Fibroblast of lung (primary cell): ENCODE data around the gene ARFIP1. TPM values are rescaled to one million over a fixed set of nuclear protein-coding genes. Genes with fewer than 3 reads are reported as not detected.

Source experiments
- DNase-seq, 2 donors: peaks; one replicate each; pipeline versions ENCODE4 v3.0.0 to v3.0.0-alpha.2; 2010; ENCODE audit warnings: low read depth in 2 of 2
- H2AFZ ChIP-seq: 2 replicates; pipeline ENCODE4 v1.5.1; 2012; ENCODE audit warnings: low read length, control low read depth, inconsistent platforms
- H3K27ac ChIP-seq: 2 replicates; pipeline ENCODE4 v1.5.1; 2011; ENCODE audit warnings: low read length, control low read depth; ENCODE audit not compliant: insufficient read depth
- H3K27me3 ChIP-seq: 2 replicates; pipeline ENCODE4 v1.5.1; 2011; ENCODE audit warnings: mild to moderate bottlenecking, low read length; ENCODE audit not compliant: control insufficient read depth, insufficient read depth
- H3K36me3 ChIP-seq: 2 replicates; pipeline ENCODE4 v1.5.1; 2011; ENCODE audit warnings: low read length; ENCODE audit not compliant: control insufficient read depth, insufficient read depth
- H3K4me1 ChIP-seq: 2 replicates; pipeline ENCODE4 v1.5.1; 2011; ENCODE audit warnings: low read length; ENCODE audit not compliant: control insufficient read depth, insufficient read depth; ENCODE audit errors: extremely low read depth
- H3K4me2 ChIP-seq: 2 replicates; pipeline ENCODE4 v1.5.1; 2011; ENCODE audit warnings: low read length, control low read depth; ENCODE audit not compliant: insufficient read depth; ENCODE audit errors: extremely low read depth
- H3K4me3 ChIP-seq, 4 experiments: fragments of 200-600 bp in 1 of 4; sonication (generic) in 1 of 4; replicated peaks in 1 of 4; 2 replicates each; pipeline ENCODE4 v1.5.1; 2011 to 2016; ENCODE audit warnings: low read length in 4 of 4, low read depth in 3 of 4, mild to moderate bottlenecking in 3 of 4, control low read depth in 2 of 4, inconsistent platforms in 1 of 4, mixed read lengths in 1 of 4; ENCODE audit not compliant: insufficient read depth in 1 of 4; ENCODE audit errors: control extremely low read depth in 1 of 4
- H3K79me2 ChIP-seq: 2 replicates; pipeline ENCODE4 v1.5.1; 2012; ENCODE audit warnings: mild to moderate bottlenecking, low read length, inconsistent platforms; ENCODE audit not compliant: control insufficient read depth, insufficient read depth
- H3K9ac ChIP-seq: 2 replicates; pipeline ENCODE4 v1.5.1; 2011; ENCODE audit warnings: mild to moderate bottlenecking, low read length, control low read depth; ENCODE audit not compliant: insufficient read depth
- H3K9me3 ChIP-seq: 2 replicates; pipeline ENCODE4 v1.5.1; 2012; ENCODE audit warnings: low read depth, low read length; ENCODE audit not compliant: control insufficient read depth, insufficient read depth
- H4K20me1 ChIP-seq: 2 replicates; pipeline ENCODE4 v1.5.1; 2011; ENCODE audit warnings: low read length; ENCODE audit not compliant: control insufficient read depth, insufficient read depth; ENCODE audit errors: extremely low read depth
- CTCF ChIP-seq, 2 donors: IDR thresholded peaks in 1 of 2; conservative IDR thresholded peaks in 1 of 2; 1 replicate in 1 of 2; 2 replicates in 1 of 2; pipeline ENCODE4 v1.5.1; 2011 to 2012; ENCODE audit warnings: low read length in 2 of 2, control low read depth in 1 of 2, inconsistent platforms in 1 of 2, low read depth in 1 of 2, mild to moderate bottlenecking in 1 of 2
- EZH2 ChIP-seq: IDR thresholded peaks from 2 replicates; pipeline ENCODE4 v1.5.1; 2012; ENCODE audit warnings: low read length, control low read depth, mild to moderate bottlenecking; ENCODE audit errors: missing control alignments
- polyA plus RNA-seq, 2 donors: library from polyadenylated mRNA; depleted of rRNA in 1 of 2; stranded (reverse) in 1 of 2; unstranded in 1 of 2; fragments of >200 nt; gene quantifications; 2 replicates each; pipeline ENCODE4 v1.2.1, GENCODE V29; 2011 to 2012; ENCODE audit warnings: missing spikeins in 1 of 2
- total RNA-seq: library from RNA; depleted of rRNA; stranded (reverse); fragments of >200 nt; gene quantifications from 2 replicates; pipeline ENCODE4 v1.2.1, GENCODE V29; 2014

Gene ARFIP1
- total and polyA plus RNA-seq, 2 donors (not counting 1 experiment from before 2014, with no cell fraction given) = 35.6 to 40.8 TPM

- H4K20me1 ChIP-seq = no peaks in the 10 kb centered on the region
- no peak overlapping the region for H3K4me2 ChIP-seq
- no peak overlapping the region for H3K9ac ChIP-seq
- no peaks in the 10 kb centered on the region for H3K4me1 ChIP-seq
- H3K36me3 ChIP-seq = no peaks in the 10 kb centered on the region
- no peaks in the 10 kb centered on the region for H3K27me3 ChIP-seq
- peaks cover 10% of the 10 kb centered on the region for H3K79me2 ChIP-seq
- H3K27ac ChIP-seq = no peak overlapping the region
- DNase-seq = no peak
- H3K4me3 ChIP-seq = no peak overlapping the region
- TF ChIP-seq EZH2 (no peak), CTCF (conservative IDR thresholded peaks at IDR 0.05 in 1 of 2, IDR thresholded peaks at IDR 0.05 in 1 of 2; ENCODE audit: low read depth in 1 of 2, low read length in 2 of 2) (no peak)
- H3K9me3 ChIP-seq = no peaks in the 10 kb centered on the region
- H2AFZ ChIP-seq = no peak overlapping the region
These were observed 23.8 kb downstream of the ARFIP1 start for GRCh38 chr4:152803541-152803940.

- Histone ChIP-seq H3K4me3 (no peak overlapping the region), H3K27ac (no peak overlapping the region), H4K20me1 (no peaks in the 10 kb centered on the region), H3K27me3 (no peaks in the 10 kb centered on the region), H3K9ac (no peak overlapping the region), H2AFZ (no peak overlapping the region), H3K4me1 (no peaks in the 10 kb centered on the region), H3K36me3 (no peaks in the 10 kb centered on the region), H3K4me2 (no peak overlapping the region), H3K79me2 (peaks cover 9% of the 10 kb centered on the region), H3K9me3 (no peaks in the 10 kb centered on the region)
- DNase-seq = no peak
- no peak for TF ChIP-seq CTCF (conservative IDR thresholded peaks at IDR 0.05 in 1 of 2, IDR thresholded peaks at IDR 0.05 in 1 of 2; ENCODE audit: low read depth in 1 of 2, low read length in 2 of 2)
- TF ChIP-seq EZH2 = no peak
These were observed 25.4 kb downstream of the ARFIP1 start for GRCh38 chr4:152805071-152805650.

GRCh38 chr4:152805818-152806217 lies 26.1 kb downstream of the ARFIP1 start:
- Histone ChIP-seq H3K4me2 (no peak overlapping the region), H3K79me2 (peaks cover 10% of the 10 kb centered on the region), H3K9ac (no peak overlapping the region), H4K20me1 (no peaks in the 10 kb centered on the region), H3K27me3 (no peaks in the 10 kb centered on the region), H3K36me3 (no peaks in the 10 kb centered on the region), H3K27ac (no peak overlapping the region), H3K4me1 (no peaks in the 10 kb centered on the region), H3K9me3 (no peaks in the 10 kb centered on the region), H2AFZ (no peak overlapping the region), H3K4me3 (no peak overlapping the region)
- DNase-seq = no peak
- no peak for TF ChIP-seq CTCF (conservative IDR thresholded peaks at IDR 0.05 in 1 of 2, IDR thresholded peaks at IDR 0.05 in 1 of 2; ENCODE audit: low read depth in 1 of 2, low read length in 2 of 2)
- TF ChIP-seq EZH2 = no peak
